Type B pancreatic cell (in vitro differentiated cells): ENCODE data around the gene CCDC38. TPM values are rescaled to one million over a fixed set of nuclear protein-coding genes. Genes with fewer than 3 reads are reported as not detected.

Source experiments
- DNase-seq: peaks from one replicate; pipeline ENCODE4 v3.0.0; 2021; ENCODE audit warnings: mixed read lengths; ENCODE audit not compliant: unreplicated experiment; ENCODE audit errors: extremely low spot score
- H3K27ac Mint-ChIP-seq: 2 replicates; pipeline ENCODE4 v1.8.0; 2021; ENCODE audit warnings: mild to moderate bottlenecking, mixed read lengths
- H3K27me3 Mint-ChIP-seq: 2 replicates; pipeline ENCODE4 v1.8.0; 2021; ENCODE audit warnings: mixed read lengths
- H3K36me3 Mint-ChIP-seq: 2 replicates; pipeline ENCODE4 v1.8.0; 2021; ENCODE audit warnings: mixed read lengths
- H3K4me1 Mint-ChIP-seq: one replicate; pipeline ENCODE4 v1.8.0; 2021; ENCODE audit warnings: mixed read lengths; ENCODE audit not compliant: unreplicated experiment
- H3K4me3 Mint-ChIP-seq: 2 replicates; pipeline ENCODE4 v1.8.0; 2021; ENCODE audit warnings: mild to moderate bottlenecking, mixed read lengths
- H3K9me3 Mint-ChIP-seq: 2 replicates; pipeline ENCODE4 v1.8.0; 2021; ENCODE audit warnings: mixed read lengths
- total RNA-seq: library from RNA; stranded (reverse); gene quantifications from 2 replicates; pipeline ENCODE4 v1.2.1, GENCODE V29; 2021; ENCODE audit warnings: low replicate concordance
- TF ChIP-seq, protein P1 (sequence below): fragments of 200-600 bp; sonication (generic); conservative IDR thresholded peaks from 2 replicates; pipeline ENCODE4 v1.5.0; 2021; ENCODE audit warnings: antibody characterized with exemption, mild to moderate bottlenecking

Gene CCDC38
- total RNA-seq, 1 donor from 2014 or later = 0.29 TPM

DNA sequence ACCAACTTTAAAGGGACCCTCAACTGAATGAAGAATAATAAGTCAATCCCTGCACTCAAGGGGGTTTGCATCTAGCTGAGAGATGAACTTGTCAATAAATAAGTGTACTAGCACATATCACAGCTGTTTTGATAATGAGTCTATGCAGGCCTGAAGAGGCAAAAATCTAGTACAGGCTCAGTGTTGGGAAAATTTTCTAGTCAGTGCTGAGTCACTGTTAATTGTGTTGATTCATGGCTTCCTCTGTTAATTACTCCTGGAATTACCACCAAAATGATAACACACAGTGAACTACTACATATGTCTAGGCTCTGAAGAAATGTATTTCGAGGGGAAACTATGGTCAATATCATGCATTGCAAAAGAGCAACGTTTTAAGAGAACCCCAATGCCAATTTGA is 64.8 kb downstream of the CCDC38 start:
- H3K4me1 Mint-ChIP-seq = no peaks in the 10 kb centered on the region
- no peak overlapping the region for H3K4me3 Mint-ChIP-seq
- no peak for DNase-seq
- no peak overlapping the region for H3K27ac Mint-ChIP-seq
- no peaks in the 10 kb centered on the region for H3K27me3 Mint-ChIP-seq
- TF ChIP-seq, protein P1, sequence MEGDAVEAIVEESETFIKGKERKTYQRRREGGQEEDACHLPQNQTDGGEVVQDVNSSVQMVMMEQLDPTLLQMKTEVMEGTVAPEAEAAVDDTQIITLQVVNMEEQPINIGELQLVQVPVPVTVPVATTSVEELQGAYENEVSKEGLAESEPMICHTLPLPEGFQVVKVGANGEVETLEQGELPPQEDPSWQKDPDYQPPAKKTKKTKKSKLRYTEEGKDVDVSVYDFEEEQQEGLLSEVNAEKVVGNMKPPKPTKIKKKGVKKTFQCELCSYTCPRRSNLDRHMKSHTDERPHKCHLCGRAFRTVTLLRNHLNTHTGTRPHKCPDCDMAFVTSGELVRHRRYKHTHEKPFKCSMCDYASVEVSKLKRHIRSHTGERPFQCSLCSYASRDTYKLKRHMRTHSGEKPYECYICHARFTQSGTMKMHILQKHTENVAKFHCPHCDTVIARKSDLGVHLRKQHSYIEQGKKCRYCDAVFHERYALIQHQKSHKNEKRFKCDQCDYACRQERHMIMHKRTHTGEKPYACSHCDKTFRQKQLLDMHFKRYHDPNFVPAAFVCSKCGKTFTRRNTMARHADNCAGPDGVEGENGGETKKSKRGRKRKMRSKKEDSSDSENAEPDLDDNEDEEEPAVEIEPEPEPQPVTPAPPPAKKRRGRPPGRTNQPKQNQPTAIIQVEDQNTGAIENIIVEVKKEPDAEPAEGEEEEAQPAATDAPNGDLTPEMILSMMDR = no peak
- peaks cover 6% of the 10 kb centered on the region for H3K9me3 Mint-ChIP-seq
- H3K36me3 Mint-ChIP-seq = peaks cover 16% of the 10 kb centered on the region

DNA sequence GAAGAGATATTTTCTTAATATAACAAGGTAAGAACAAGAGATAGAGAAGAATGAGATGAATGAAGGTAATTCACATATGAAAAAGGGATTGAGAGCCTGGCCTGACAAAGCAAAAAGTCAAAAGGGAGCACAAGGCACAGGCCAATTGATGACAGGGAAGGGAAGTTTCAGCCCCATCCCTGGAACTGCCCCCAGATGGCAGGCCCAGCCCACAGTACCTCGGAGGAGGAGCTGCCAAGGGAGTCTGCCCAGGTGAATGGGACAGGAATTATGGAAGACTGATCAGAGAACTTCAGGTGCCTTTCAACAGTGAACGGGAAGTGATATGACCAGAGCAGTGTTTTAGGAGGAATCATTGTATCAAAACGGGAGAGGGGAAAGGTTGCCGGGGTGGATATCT is 68.0 kb downstream of the CCDC38 start:
- TF ChIP-seq, protein P1 = no peak
- H3K36me3 Mint-ChIP-seq = peaks cover 28% of the 10 kb centered on the region
- H3K9me3 Mint-ChIP-seq = peaks cover 6% of the 10 kb centered on the region
- no peak overlapping the region for H3K27ac Mint-ChIP-seq
- H3K4me1 Mint-ChIP-seq = no peaks in the 10 kb centered on the region
- H3K27me3 Mint-ChIP-seq = no peaks in the 10 kb centered on the region
- no peak overlapping the region for H3K4me3 Mint-ChIP-seq
- DNase-seq = no peak

DNA sequence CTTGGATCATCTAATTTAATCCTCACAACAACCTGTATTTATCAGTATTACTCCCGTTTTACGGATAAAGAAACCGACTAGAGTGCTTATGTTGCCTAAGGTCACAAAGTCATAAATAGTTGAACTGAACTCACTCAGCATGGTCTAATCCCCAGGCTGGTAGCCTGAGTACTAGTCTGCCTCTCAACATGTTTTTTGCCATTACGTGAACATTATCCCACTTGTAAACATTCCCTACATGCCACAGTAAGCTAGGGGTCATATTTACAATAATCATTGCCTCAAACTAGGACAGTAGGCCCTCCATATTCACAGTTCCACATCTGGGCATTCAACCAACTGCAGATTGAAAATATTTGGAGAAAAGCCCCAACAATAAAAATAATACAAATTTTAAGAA is 71.5 kb downstream of the CCDC38 start:
- no peak overlapping the region for H3K4me3 Mint-ChIP-seq
- peaks cover 44% of the 10 kb centered on the region for H3K36me3 Mint-ChIP-seq
- H3K27me3 Mint-ChIP-seq = no peaks in the 10 kb centered on the region
- peaks cover 4% of the 10 kb centered on the region for H3K9me3 Mint-ChIP-seq
- TF ChIP-seq, protein P1 = no peak
- no peak overlapping the region for H3K27ac Mint-ChIP-seq
- no peak for DNase-seq
- H3K4me1 Mint-ChIP-seq = no peaks in the 10 kb centered on the region

DNA sequence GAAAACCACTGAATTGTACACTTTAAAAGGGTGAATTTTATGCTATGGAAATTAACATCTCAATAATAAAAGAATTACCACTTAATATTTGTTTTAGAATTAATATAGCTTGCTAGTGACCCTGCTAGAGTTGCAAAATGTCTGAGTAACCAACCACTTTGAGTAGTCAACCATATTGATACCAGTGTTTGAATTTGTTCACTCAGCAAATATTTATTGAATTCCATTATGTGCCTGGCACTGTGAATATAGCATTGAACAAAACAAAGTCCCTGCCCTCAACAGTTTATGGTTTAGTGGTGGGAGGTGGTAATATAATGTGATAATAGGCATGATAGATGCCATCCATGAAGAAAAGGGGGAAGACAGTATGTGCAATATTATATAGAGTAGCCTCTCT is 79.1 kb downstream of the CCDC38 start:
- peaks cover 4% of the 10 kb centered on the region for H3K4me1 Mint-ChIP-seq
- no peak for DNase-seq
- no peak overlapping the region for H3K4me3 Mint-ChIP-seq
- peaks cover 36% of the 10 kb centered on the region for H3K36me3 Mint-ChIP-seq
- H3K27ac Mint-ChIP-seq = no peak overlapping the region
- no peaks in the 10 kb centered on the region for H3K27me3 Mint-ChIP-seq
- H3K9me3 Mint-ChIP-seq = no peaks in the 10 kb centered on the region
- TF ChIP-seq, protein P1 = no peak

DNA sequence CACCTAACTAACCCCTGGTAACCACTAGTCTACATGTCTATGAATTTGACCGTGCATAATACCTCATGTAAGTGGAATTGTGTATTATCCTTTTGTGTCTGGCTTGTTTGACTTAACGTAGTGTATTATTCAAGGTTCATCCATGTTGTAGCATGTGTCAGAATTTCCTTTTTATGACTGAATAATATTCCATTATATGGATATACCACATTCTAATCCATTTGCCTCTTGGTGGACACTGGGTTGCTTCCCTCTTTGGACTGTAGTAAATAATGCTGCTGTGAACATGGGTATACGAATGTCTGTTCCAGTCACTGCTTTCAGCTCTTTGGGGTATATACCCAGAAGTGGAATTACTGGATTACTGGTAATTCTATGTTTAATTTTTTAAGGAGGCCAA is 80.4 kb downstream of the CCDC38 start:
- DNase-seq = no peak
- Mint-ChIP-seq H3K4me1 (peaks cover 9% of the 10 kb centered on the region), H3K27me3 (no peaks in the 10 kb centered on the region), H3K36me3 (peaks cover 29% of the 10 kb centered on the region), H3K4me3 (no peak overlapping the region), H3K9me3 (no peaks in the 10 kb centered on the region), H3K27ac (no peak overlapping the region)
- TF ChIP-seq, protein P1 = no peak
